COLO668 (cell line): ENCODE data around the gene KAT8.
"Not testable (repeated sequence)": the region's sequence is repeated elsewhere in the genome, so short reads cannot be mapped to it uniquely, and the experiment has no call there.

Experiments
- DNase-seq: peaks from one replicate; lab custom pipeline; 2025; ENCODE audit not compliant: unreplicated experiment; lab: John Stamatoyannopoulos, UW

Gene KAT8

GRCh38 chr16:31130336-31130891, 12.9 kb downstream of the KAT8 start:
- no peak for DNase-seq

- peak; percentile 64 for DNase-seq
Observed at GRCh38 chr16:31130899-31131298, 13.4 kb downstream of the KAT8 start.

- no peak for DNase-seq
Observed at GRCh38 chr16:31131416-31131815, 14.0 kb downstream of the KAT8 start.

GRCh38 chr16:31131841-31132271, 14.4 kb downstream of the KAT8 start:
- DNase-seq, result no peak

GRCh38 chr16:31132303-31132979, 15.0 kb downstream of the KAT8 start:
- no peak for DNase-seq

- DNase-seq, result no peak
Observed at GRCh38 chr16:31133046-31133501, 15.6 kb downstream of the KAT8 start.

- DNase-seq, result no peak
Observed at GRCh38 chr16:31134091-31134571, 16.7 kb downstream of the KAT8 start.

- DNase-seq, result peak; percentile 15
Observed at GRCh38 chr16:31134625-31135534, 17.4 kb downstream of the KAT8 start.

- peak; percentile 59 for DNase-seq
Observed at GRCh38 chr16:31135535-31136286, 18.2 kb downstream of the KAT8 start, which contains the start of gene PRSS8. PRSS8 (minus strand) TSS chr16:31135727; CDS start chr16:31135498, 229 bp downstream.

GRCh38 chr16:31136287-31136662, 18.8 kb downstream of the KAT8 start:
- no peak for DNase-seq

GRCh38 chr16:31136822-31137499, 19.5 kb downstream of the KAT8 start:
- DNase-seq, result not testable (repeated sequence)

- no peak for DNase-seq
Observed at GRCh38 chr16:31138621-31139578, 21.4 kb downstream of the KAT8 start.

GRCh38 chr16:31141071-31141469, 23.6 kb downstream of the KAT8 start:
- not testable (repeated sequence) for DNase-seq

GRCh38 chr16:31141489-31142108, 24.1 kb downstream of the KAT8 start:
- peak; percentile 27 for DNase-seq

- peak; percentile 99 for DNase-seq
Observed at GRCh38 chr16:31142109-31143010, 24.9 kb downstream of the KAT8 start.

GRCh38 chr16:31143011-31143693, 25.7 kb downstream of the KAT8 start:
- DNase-seq, result no peak

GRCh38 chr16:31143694-31144148, 26.3 kb downstream of the KAT8 start:
- no peak for DNase-seq
